ENCODE data around the gene PDE8A. TPM values are rescaled to one million over a fixed set of nuclear protein-coding genes. Genes with fewer than 3 reads are reported as not detected.

PDE8A gene
- total RNA-seq, 1 donor from 2014 or later: 11.4 TPM

GRCh38 chr15:85155360-85155759 is 173.7 kb downstream of the PDE8A start:
- Histone ChIP-seq H2AFZ (replicated peaks) (no peak overlapping the region), H3F3A (ENCODE audit: low read depth) (no peaks in the 10 kb centered on the region), H4K20me1 (ENCODE audit: low read depth) (no peaks in the 10 kb centered on the region), H3K27ac (no peak overlapping the region), H3K9ac (no peak overlapping the region), H3K4me3 (no peak overlapping the region), H3K4me1 (peaks cover 4% of the 10 kb centered on the region), H3K9me3 (ENCODE audit: low read depth) (no peaks in the 10 kb centered on the region), H3K79me2 (ENCODE audit: low read depth) (no peaks in the 10 kb centered on the region), H3K27me3 (no peaks in the 10 kb centered on the region), H3K4me2 (no peak overlapping the region), H3K36me3 (no peaks in the 10 kb centered on the region)
- H3K9me3 Mint-ChIP-seq: no peaks in the 10 kb centered on the region
- no peak overlapping the region for H3K4me3 Mint-ChIP-seq
- TF ChIP-seq EZH2 (IDR thresholded peaks at IDR 0.05) (no peak), CTCF (IDR thresholded peaks at IDR 0.05) (no peak), EZH2phosphoT487 (IDR thresholded peaks at IDR 0.05) (no peak)
- no peak overlapping the region for H3K27ac Mint-ChIP-seq
- peaks cover 3% of the 10 kb centered on the region for H3K27me3 Mint-ChIP-seq (ENCODE audit: insufficient read depth, low read depth)
- no peak for DNase-seq (ENCODE audit: low spot score)
- H3K36me3 Mint-ChIP-seq: no peaks in the 10 kb centered on the region
- peaks cover 3% of the 10 kb centered on the region for H3K4me1 Mint-ChIP-seq

- H3K9ac ChIP-seq: no peak overlapping the region
- Mint-ChIP-seq H3K4me3 (no peak overlapping the region), H3K36me3 (no peaks in the 10 kb centered on the region), H3K27ac (no peak overlapping the region), H3K27me3 (ENCODE audit: insufficient read depth, low read depth) (peaks cover 3% of the 10 kb centered on the region), H3K4me1 (peaks cover 3% of the 10 kb centered on the region), H3K9me3 (no peaks in the 10 kb centered on the region)
- H3K9me3 ChIP-seq (ENCODE audit: low read depth): no peaks in the 10 kb centered on the region
- H2AFZ ChIP-seq (replicated peaks): no peak overlapping the region
- H3K4me1 ChIP-seq: peaks cover 4% of the 10 kb centered on the region
- no peak overlapping the region for H3K27ac ChIP-seq
- TF ChIP-seq EZH2 (IDR thresholded peaks at IDR 0.05) (no peak), EZH2phosphoT487 (IDR thresholded peaks at IDR 0.05) (no peak), CTCF (IDR thresholded peaks at IDR 0.05) (no peak)
- no peaks in the 10 kb centered on the region for H4K20me1 ChIP-seq (ENCODE audit: low read depth)
- no peaks in the 10 kb centered on the region for H3K79me2 ChIP-seq (ENCODE audit: low read depth)
- H3F3A ChIP-seq (ENCODE audit: low read depth): no peaks in the 10 kb centered on the region
- no peaks in the 10 kb centered on the region for H3K36me3 ChIP-seq
- no peak overlapping the region for H3K4me2 ChIP-seq
- H3K4me3 ChIP-seq: no peak overlapping the region
- H3K27me3 ChIP-seq: no peaks in the 10 kb centered on the region
- DNase-seq (ENCODE audit: low spot score): no peak
Measured at GRCh38 chr15:85155857-85156256, 174.2 kb downstream of the PDE8A start.

- Histone ChIP-seq H3K4me3 (no peak overlapping the region), H2AFZ (replicated peaks) (no peak overlapping the region), H3K4me2 (no peak overlapping the region), H3K27me3 (no peaks in the 10 kb centered on the region), H3K27ac (no peak overlapping the region), H3F3A (ENCODE audit: low read depth) (no peaks in the 10 kb centered on the region), H3K36me3 (no peaks in the 10 kb centered on the region), H3K79me2 (ENCODE audit: low read depth) (no peaks in the 10 kb centered on the region), H4K20me1 (ENCODE audit: low read depth) (no peaks in the 10 kb centered on the region), H3K9me3 (ENCODE audit: low read depth) (no peaks in the 10 kb centered on the region), H3K9ac (no peak overlapping the region), H3K4me1 (peaks cover 4% of the 10 kb centered on the region)
- Mint-ChIP-seq H3K4me1 (peaks cover 3% of the 10 kb centered on the region), H3K4me3 (no peak overlapping the region), H3K9me3 (peaks cover 4% of the 10 kb centered on the region), H3K27me3 (ENCODE audit: insufficient read depth, low read depth) (peaks cover 3% of the 10 kb centered on the region), H3K36me3 (no peaks in the 10 kb centered on the region), H3K27ac (no peak overlapping the region)
- DNase-seq (ENCODE audit: low spot score): no peak
- no peak for TF ChIP-seq EZH2phosphoT487 (IDR thresholded peaks at IDR 0.05)
- TF ChIP-seq EZH2 (IDR thresholded peaks at IDR 0.05): no peak
- TF ChIP-seq CTCF (IDR thresholded peaks at IDR 0.05): no peak
Measured at GRCh38 chr15:85157344-85157743, 175.7 kb downstream of the PDE8A start.

All from neural progenitor cell (in vitro differentiated cells).